Measurements from ENCODE around the gene HOXC11. TPM values are rescaled to one million over a fixed set of nuclear protein-coding genes. Genes with fewer than 3 reads are reported as not detected.

The HOXC11 gene
- total and polyA plus RNA-seq, 4 experiments from 2014 or later: not detected

DNA sequence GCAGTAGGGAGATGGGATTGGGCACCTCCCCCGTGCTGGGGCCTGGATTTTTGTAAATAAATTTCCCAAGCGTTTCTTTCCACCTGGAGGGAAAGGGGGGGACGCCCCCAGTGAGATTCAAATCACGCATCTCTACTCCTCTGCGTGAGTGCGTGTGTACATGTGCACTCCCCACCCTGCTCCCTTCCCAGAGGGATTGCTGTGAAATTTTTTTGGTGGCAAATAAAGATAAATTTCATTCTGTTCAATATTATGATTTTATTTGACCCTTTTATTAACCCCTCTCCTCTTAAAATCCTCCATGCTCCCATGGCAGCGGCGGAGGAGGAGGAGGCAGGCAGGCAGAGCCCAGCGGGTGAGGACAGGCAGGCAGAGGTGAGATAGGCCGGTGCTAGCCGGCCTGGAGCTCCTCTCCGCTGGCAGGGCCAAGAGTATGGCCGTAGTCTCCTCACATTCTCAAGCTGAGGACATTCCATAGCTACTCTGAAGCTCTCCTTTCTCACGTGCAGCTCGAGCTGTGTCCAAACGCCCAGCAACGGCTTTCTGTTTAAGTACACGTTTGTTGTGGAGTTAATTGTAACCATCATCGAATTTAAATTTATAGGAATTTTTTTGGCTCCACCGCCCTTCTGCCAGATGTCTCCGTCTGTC, 3.4 kb downstream of the HOXC11 start:
- Mint-ChIP-seq H3K27ac (peak overlapping the region in 3 of 7 donors; percentile 2 to 75 (median 46)), H3K4me3 (no peak overlapping the region), H3K4me1 (peaks cover 4 to 36% (median 19%) of the 10 kb centered on the region in 4 donors), H3K27me3 (peaks cover 69 to 74% of the 10 kb centered on the region in 2 donors), H3K9me3 (peaks cover 0 to 32% (median 11%) of the 10 kb centered on the region in 8 donors), H3K36me3 (peaks cover 5 to 6% of the 10 kb centered on the region in 2 donors)
- intact Hi-C loops (cut with micrococcal nuclease): no loop called here
- Histone ChIP-seq H3K27ac (ENCODE audit: low read depth, low read length) (no peak overlapping the region), H3K27me3 (ENCODE audit: insufficient read depth, low read length) (peaks cover 92% of the 10 kb centered on the region), H3K4me3 (ENCODE audit: low read length in 2 of 2) (no peak overlapping the region), H3K36me3 (ENCODE audit: insufficient read depth, low read length) (no peaks in the 10 kb centered on the region), H3K4me1 (ENCODE audit: insufficient read depth, low read length) (peaks cover 30% of the 10 kb centered on the region), H3K9me3 (ENCODE audit: control insufficient read depth in 1 of 2, low read length in 2 of 2) (no peaks in the 10 kb centered on the region)
- ChIA-PET POLR2A (ENCODE audit: partially characterized antibody) (interaction anchor here (1.1 kb wide), 1 partner anchor 15 kb away, joined by 3 read pairs; no protein-coding TSS in a partner anchor), CTCF (ENCODE audit: partially characterized antibody) (no interaction called here)
- DNase-seq: no peak

- H3K36me3 Mint-ChIP-seq: peaks cover 5 to 6% of the 10 kb centered on the region in 2 donors
- CTCF ChIA-PET (ENCODE audit: partially characterized antibody): no interaction called here
- intact Hi-C loops (cut with micrococcal nuclease): no loop called here
- no peak overlapping the region for H3K4me3 ChIP-seq (ENCODE audit: low read length in 2 of 2)
- peaks cover 92% of the 10 kb centered on the region for H3K27me3 ChIP-seq (ENCODE audit: insufficient read depth, low read length)
- peaks cover 30% of the 10 kb centered on the region for H3K4me1 ChIP-seq (ENCODE audit: insufficient read depth, low read length)
- DNase-seq: no peak
- H3K27me3 Mint-ChIP-seq: peaks cover 67 to 74% of the 10 kb centered on the region in 2 donors
- no peaks in the 10 kb centered on the region for H3K9me3 ChIP-seq (ENCODE audit: control insufficient read depth in 1 of 2, low read length in 2 of 2)
- H3K27ac Mint-ChIP-seq: peak overlapping the region in 2 of 7 donors; percentile 42 to 46
- no peaks in the 10 kb centered on the region for H3K36me3 ChIP-seq (ENCODE audit: insufficient read depth, low read length)
- peaks cover 0 to 32% (median 11%) of the 10 kb centered on the region in 8 donors for H3K9me3 Mint-ChIP-seq
- no peak overlapping the region for H3K27ac ChIP-seq (ENCODE audit: low read depth, low read length)
- POLR2A ChIA-PET (ENCODE audit: partially characterized antibody): interaction anchor here (1.1 to 1.3 kb wide), 2 partner anchors 14 to 23 kb away, joined by 3 read pairs; partner anchors contain the start of gene HOXC9
- H3K4me1 Mint-ChIP-seq: peaks cover 4 to 36% (median 19%) of the 10 kb centered on the region in 4 donors
- peak overlapping the region in 1 of 8 donors; percentile 30 for H3K4me3 Mint-ChIP-seq
Measured at GRCh38 chr12:53976823-53977595, 4.1 kb downstream of the HOXC11 start.

- Mint-ChIP-seq H3K9me3 (peaks cover 0 to 35% (median 13%) of the 10 kb centered on the region in 8 donors), H3K27ac (peak overlapping the region in 1 of 7 donors; percentile 42), H3K36me3 (peaks cover 5 to 6% of the 10 kb centered on the region in 2 donors), H3K27me3 (peaks cover 64 to 75% of the 10 kb centered on the region in 2 donors), H3K4me1 (peaks cover 4 to 36% (median 18%) of the 10 kb centered on the region in 4 donors), H3K4me3 (no peak overlapping the region)
- intact Hi-C loops (cut with micrococcal nuclease): no loop called here
- Histone ChIP-seq H3K4me1 (ENCODE audit: insufficient read depth, low read length) (peaks cover 30% of the 10 kb centered on the region), H3K9me3 (ENCODE audit: control insufficient read depth in 1 of 2, low read length in 2 of 2) (no peaks in the 10 kb centered on the region), H3K36me3 (ENCODE audit: insufficient read depth, low read length) (no peaks in the 10 kb centered on the region), H3K27me3 (ENCODE audit: insufficient read depth, low read length) (peaks cover 92% of the 10 kb centered on the region), H3K27ac (ENCODE audit: low read depth, low read length) (no peak overlapping the region), H3K4me3 (ENCODE audit: low read length in 2 of 2) (no peak overlapping the region)
- CTCF ChIA-PET (ENCODE audit: partially characterized antibody): no interaction called here
- POLR2A ChIA-PET (ENCODE audit: partially characterized antibody): interaction anchor here (1.3 kb wide), 1 partner anchor 22 kb away, joined by 3 read pairs; the partner anchor contains the start of gene HOXC9
- no peak for DNase-seq
Measured at GRCh38 chr12:53977596-53978445, 4.9 kb downstream of the HOXC11 start.

DNA sequence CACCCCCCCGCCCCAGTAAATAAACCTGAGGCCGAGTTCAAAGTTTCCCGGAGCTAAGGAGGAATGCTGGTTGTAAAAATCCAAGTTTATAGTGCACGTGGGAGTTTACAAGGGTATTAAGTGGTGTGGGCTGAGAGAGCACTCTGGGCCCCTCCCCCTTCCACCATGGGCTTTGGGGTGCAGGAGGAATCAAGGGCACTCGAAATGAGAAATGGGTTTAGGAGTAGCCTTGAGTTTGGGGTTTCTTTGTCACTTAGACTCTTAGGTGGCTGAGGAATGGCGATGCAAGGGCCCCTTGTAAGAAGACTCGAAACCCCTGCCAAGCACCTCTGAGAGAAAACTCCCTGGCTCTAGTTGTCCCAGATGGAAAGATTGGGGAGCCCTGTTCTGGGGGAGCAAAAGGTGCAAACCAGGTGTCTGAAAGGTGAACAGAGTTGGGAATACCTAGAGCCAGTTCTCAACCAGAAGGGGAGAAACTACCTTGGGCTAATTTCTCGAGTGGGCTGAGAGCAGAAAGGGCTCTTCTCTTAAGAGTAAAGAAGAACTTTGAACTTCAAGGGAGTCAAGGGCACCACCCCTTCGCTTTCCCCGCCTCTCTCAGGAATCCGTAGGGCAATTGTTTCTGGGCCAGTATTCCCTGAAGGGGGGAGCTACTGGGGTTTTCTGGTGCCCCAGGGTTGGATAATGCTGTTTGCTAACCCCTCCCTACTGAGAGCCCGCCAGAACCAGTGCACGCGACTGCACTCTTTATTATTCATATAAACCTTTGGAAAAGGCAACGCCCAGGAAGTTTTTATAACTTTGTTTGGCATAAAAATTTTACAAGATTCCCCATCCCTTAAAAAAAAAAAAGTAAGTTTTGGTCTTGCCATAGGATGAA, 5.8 kb downstream of the HOXC11 start:
- Histone ChIP-seq H3K36me3 (ENCODE audit: insufficient read depth, low read length) (no peaks in the 10 kb centered on the region), H3K27ac (ENCODE audit: low read depth, low read length) (no peak overlapping the region), H3K4me1 (ENCODE audit: insufficient read depth, low read length) (peaks cover 26% of the 10 kb centered on the region), H3K9me3 (ENCODE audit: control insufficient read depth in 1 of 2, low read length in 2 of 2) (no peaks in the 10 kb centered on the region), H3K4me3 (ENCODE audit: low read length in 2 of 2) (no peak overlapping the region), H3K27me3 (ENCODE audit: insufficient read depth, low read length) (peaks cover 94% of the 10 kb centered on the region)
- intact Hi-C loops (cut with micrococcal nuclease): no loop called here
- POLR2A ChIA-PET (ENCODE audit: partially characterized antibody): interaction anchor here (1.3 kb wide), 1 partner anchor 21 kb away, joined by 3 read pairs; the partner anchor contains the start of gene HOXC9
- DNase-seq: no peak
- CTCF ChIA-PET (ENCODE audit: partially characterized antibody): no interaction called here
- peak overlapping the region in 1 of 7 donors; percentile 42 for H3K27ac Mint-ChIP-seq
- H3K4me1 Mint-ChIP-seq: peaks cover 2 to 35% (median 15%) of the 10 kb centered on the region in 4 donors
- H3K4me3 Mint-ChIP-seq: no peak overlapping the region
- peaks cover 0 to 37% (median 14%) of the 10 kb centered on the region in 8 donors for H3K9me3 Mint-ChIP-seq
- peaks cover 0 to 2% of the 10 kb centered on the region in 2 donors for H3K36me3 Mint-ChIP-seq
- H3K27me3 Mint-ChIP-seq: peaks cover 66 to 77% of the 10 kb centered on the region in 2 donors

GRCh38 chr12:53980104-53980801, 7.3 kb downstream of the HOXC11 start:
- H3K4me3 Mint-ChIP-seq: peak overlapping the region in 1 of 8 donors; percentile 17

More at GRCh38 chr12:53980104-53980801, 7.3 kb downstream of the HOXC11 start:
- Histone ChIP-seq H3K4me1 (ENCODE audit: insufficient read depth, low read length) (peaks cover 19% of the 10 kb centered on the region), H3K9me3 (ENCODE audit: control insufficient read depth in 1 of 2, low read length in 2 of 2) (no peaks in the 10 kb centered on the region), H3K27ac (ENCODE audit: low read depth, low read length) (no peak overlapping the region), H3K4me3 (ENCODE audit: low read length in 2 of 2) (no peak overlapping the region), H3K36me3 (ENCODE audit: insufficient read depth, low read length) (no peaks in the 10 kb centered on the region), H3K27me3 (ENCODE audit: insufficient read depth, low read length) (peaks cover 91% of the 10 kb centered on the region)
- Mint-ChIP-seq H3K9me3 (peaks cover 0 to 33% (median 12%) of the 10 kb centered on the region in 8 donors), H3K36me3 (peaks cover 0 to 3% of the 10 kb centered on the region in 2 donors), H3K27ac (peak overlapping the region in 2 of 7 donors; percentile 66 to 81), H3K4me1 (peaks cover 4 to 42% (median 16%) of the 10 kb centered on the region in 4 donors), H3K27me3 (peaks cover 69 to 80% of the 10 kb centered on the region in 2 donors)
- intact Hi-C loops (cut with micrococcal nuclease): no loop called here
- no peak for DNase-seq
- CTCF ChIA-PET (ENCODE audit: partially characterized antibody): no interaction called here
- POLR2A ChIA-PET (ENCODE audit: partially characterized antibody): interaction anchor here (1.0 kb wide), 1 partner anchor 12 kb away, joined by 3 read pairs; no protein-coding TSS in a partner anchor

Data from CD4-positive, alpha-beta memory T cell (primary cell).